GM19193 (cell line): Measurements from ENCODE around the gene EVL.

Experiments
- POLR2A ChIP-seq: IDR thresholded peaks from 4 replicates; pipeline ENCODE4 v1.6.1; 2011; ENCODE audit not compliant: insufficient read depth, insufficient read length; ENCODE audit errors: extremely low read depth

EVL gene

GRCh38 chr14:100033347-100034075 lies 31.7 kb upstream of the EVL start:
- TF ChIP-seq POLR2A, result no peak

GRCh38 chr14:100034468-100034867 lies 30.8 kb upstream of the EVL start:
- no peak for TF ChIP-seq POLR2A

GRCh38 chr14:100034961-100035500 lies 30.2 kb upstream of the EVL start:
- no peak for TF ChIP-seq POLR2A

- TF ChIP-seq POLR2A, result no peak
Observed at GRCh38 chr14:100035700-100036099, 29.5 kb upstream of the EVL start.

- no peak for TF ChIP-seq POLR2A
Observed at GRCh38 chr14:100037353-100037752, 27.9 kb upstream of the EVL start.

GRCh38 chr14:100038065-100038464 lies 27.2 kb upstream of the EVL start:
- TF ChIP-seq POLR2A, result no peak

GRCh38 chr14:100039903-100040302 lies 25.3 kb upstream of the EVL start:
- TF ChIP-seq POLR2A, result no peak

- no peak for TF ChIP-seq POLR2A
Observed at GRCh38 chr14:100041271-100041670, 24.0 kb upstream of the EVL start.

- no peak for TF ChIP-seq POLR2A
Observed at GRCh38 chr14:100042286-100042685, 22.9 kb upstream of the EVL start.

GRCh38 chr14:100045642-100046344 lies 19.4 kb upstream of the EVL start:
- TF ChIP-seq POLR2A, result no peak

GRCh38 chr14:100047600-100047999 lies 17.6 kb upstream of the EVL start:
- no peak for TF ChIP-seq POLR2A

GRCh38 chr14:100048786-100049185 lies 16.4 kb upstream of the EVL start:
- TF ChIP-seq POLR2A, result no peak

- TF ChIP-seq POLR2A, result no peak
Observed at GRCh38 chr14:100049220-100049619, 16.0 kb upstream of the EVL start.

- TF ChIP-seq POLR2A, result no peak
Observed at GRCh38 chr14:100051103-100051502, 14.1 kb upstream of the EVL start.

GRCh38 chr14:100051543-100051942 lies 13.7 kb upstream of the EVL start:
- TF ChIP-seq POLR2A, result no peak

GRCh38 chr14:100052819-100053218 lies 12.4 kb upstream of the EVL start:
- no peak for TF ChIP-seq POLR2A
